Measurements from ENCODE around the gene GAK. TPM values are rescaled to one million over a fixed set of nuclear protein-coding genes. Genes with fewer than 3 reads are reported as not detected.

GAK gene
- polyA plus RNA-seq, 1 donor: 68.8 TPM

GRCh38 chr4:965048-965765, 33.1 kb upstream of the GAK start:
- DNase-seq: no peak

- no peak for DNase-seq
Observed at GRCh38 chr4:964346-965025, 32.4 kb upstream of the GAK start.

GRCh38 chr4:963276-964225, 31.4 kb upstream of the GAK start:
- DNase-seq: no peak

DNA sequence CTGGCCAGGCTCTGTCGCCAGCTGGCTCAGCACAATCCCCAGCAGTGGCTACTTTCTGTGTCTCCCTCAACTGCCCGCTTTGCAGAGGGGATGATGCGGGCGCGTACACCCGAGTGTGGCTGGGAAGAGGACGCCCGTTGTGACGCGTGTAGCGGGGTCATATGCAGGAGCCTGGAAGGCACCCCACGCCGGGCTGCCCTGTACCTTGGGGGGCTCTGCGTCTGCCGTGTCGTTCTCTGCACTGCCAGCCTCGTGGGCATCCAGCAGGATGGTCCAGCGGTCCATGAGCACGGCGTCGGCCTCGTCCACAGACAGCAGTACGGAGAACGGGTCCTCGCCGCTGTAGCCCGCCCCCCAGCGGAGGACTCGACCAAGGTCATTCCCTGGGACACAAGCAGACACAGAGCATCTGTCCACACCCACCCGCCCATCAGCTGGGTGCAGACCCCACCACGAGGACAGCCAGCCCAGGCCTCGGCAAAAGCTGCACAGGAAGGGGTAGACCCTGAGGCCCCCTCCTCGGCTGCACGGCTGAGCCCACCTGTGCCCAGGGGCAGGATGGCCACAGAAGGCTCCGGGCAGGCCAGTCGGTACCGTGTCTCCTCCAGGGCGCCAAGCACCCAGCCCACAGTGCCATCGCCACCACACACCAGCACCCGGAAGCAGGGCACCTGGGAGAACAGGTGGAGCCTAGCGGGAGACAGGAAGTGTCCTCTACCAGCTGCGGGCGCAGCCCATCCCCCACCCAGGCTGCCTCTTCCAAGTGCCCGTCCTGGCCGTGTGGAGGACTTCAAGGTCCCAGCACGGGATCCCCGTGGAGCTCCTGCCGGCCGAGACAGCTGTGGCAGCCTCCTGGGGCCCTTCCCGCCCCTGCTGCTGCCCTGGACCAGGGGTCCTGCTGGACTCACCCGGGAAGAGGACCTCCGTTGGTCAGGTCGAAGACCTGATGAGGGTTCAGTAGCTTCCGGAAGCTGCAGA, 30.4 kb upstream of the GAK start:
- DNase-seq: no peak

GRCh38 chr4:961351-962230, 29.5 kb upstream of the GAK start:
- DNase-seq: no peak

GRCh38 chr4:960636-961350, 28.7 kb upstream of the GAK start:
- DNase-seq: no peak

- no peak for DNase-seq
Observed at GRCh38 chr4:960140-960635, 28.1 kb upstream of the GAK start.

- DNase-seq: no peak
Observed at GRCh38 chr4:959338-960139, 27.4 kb upstream of the GAK start.

GRCh38 chr4:958696-959337, 26.7 kb upstream of the GAK start:
- no peak for DNase-seq

DNA sequence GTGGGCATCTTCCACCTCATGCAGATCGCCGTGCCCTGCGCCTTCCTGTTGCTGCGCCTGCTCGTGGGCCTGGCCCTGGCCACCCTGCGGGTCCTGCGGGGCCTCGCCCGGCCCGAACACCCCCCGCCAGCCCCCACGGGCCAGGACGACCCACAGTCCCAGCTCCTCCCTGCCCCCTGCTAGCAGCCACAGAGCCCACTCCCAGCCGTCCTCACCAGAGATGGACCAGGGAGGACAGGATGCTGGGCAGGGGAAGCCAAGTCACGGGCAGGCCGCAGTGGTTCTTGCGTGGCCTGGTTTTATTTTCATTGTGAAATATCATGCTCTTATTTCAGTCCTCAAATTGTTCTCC, 26.2 kb upstream of the GAK start:
- no peak for DNase-seq

- no peak for DNase-seq
Observed at GRCh38 chr4:957581-958313, 25.6 kb upstream of the GAK start.

DNA sequence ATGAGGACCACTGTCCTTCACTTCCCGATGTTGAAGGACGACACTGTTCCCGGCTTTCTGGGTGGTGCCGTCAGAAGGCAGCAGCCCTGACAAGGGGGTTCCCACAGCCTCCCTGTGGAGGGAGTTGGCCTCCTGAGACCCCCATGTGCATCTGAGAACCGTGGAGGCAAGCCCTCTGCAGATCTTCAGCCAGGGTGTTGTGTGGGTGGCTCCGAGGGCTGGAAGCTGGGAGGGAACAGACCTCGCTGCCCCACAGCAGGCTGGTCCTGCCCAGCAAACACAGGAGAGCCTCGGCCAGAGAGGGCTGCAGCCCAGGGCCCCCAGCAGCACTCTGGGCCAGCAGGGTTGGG, 25.1 kb upstream of the GAK start:
- no peak for DNase-seq

- no peak for DNase-seq
Observed at GRCh38 chr4:956531-957230, 24.6 kb upstream of the GAK start.

- no peak for DNase-seq
Observed at GRCh38 chr4:955931-956381, 23.8 kb upstream of the GAK start.

DNA sequence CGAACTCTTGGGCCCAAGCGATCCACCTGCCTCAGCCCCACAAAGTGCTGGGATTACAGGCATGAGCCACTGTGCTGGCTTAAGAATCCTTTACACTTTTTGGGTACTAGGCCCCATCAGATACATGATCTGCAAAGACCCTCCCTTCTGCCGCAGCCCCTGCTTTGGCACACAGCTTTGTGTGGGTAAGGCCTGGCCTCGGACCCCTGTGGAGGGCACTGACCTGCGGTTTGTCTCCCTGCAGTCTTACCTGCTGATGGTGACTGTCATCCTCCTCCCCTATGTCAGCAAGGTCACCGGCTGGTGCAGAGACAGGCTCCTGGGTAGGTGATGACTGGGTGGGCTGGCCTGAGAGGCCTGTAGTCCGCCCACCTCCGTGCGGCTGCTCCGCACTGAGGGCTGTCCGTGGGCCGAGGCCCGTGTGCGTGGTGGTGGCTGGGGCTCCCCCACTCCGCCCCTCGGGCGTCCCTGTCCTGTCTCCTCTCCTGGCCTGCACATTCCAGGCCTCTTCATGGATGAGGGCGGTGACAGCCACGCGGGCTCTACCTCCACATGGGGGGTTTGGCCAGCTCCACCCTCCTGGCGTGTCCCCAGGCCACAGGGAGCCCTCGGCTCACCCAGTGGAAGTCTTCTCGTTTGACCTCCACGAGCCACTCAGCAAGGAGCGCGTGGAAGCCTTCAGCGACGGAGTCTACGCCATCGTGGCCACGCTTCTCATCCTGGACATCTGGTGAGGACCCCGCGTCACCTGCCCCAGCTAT, 23.2 kb upstream of the GAK start:
- no peak for DNase-seq
